Fibroblast of lung (primary cell): Measurements from ENCODE around the gene HYAL4. TPM values are rescaled to one million over a fixed set of nuclear protein-coding genes. Genes with fewer than 3 reads are reported as not detected.

ENCODE experiments used
- DNase-seq, 2 donors: peaks; one replicate each; pipeline versions ENCODE4 v3.0.0 to v3.0.0-alpha.2; 2010; ENCODE audit warnings: low read depth in 2 of 2
- H2AFZ ChIP-seq: 2 replicates; pipeline ENCODE4 v1.5.1; 2012; ENCODE audit warnings: low read length, control low read depth, inconsistent platforms
- H3K27ac ChIP-seq: 2 replicates; pipeline ENCODE4 v1.5.1; 2011; ENCODE audit warnings: low read length, control low read depth; ENCODE audit not compliant: insufficient read depth
- H3K27me3 ChIP-seq: 2 replicates; pipeline ENCODE4 v1.5.1; 2011; ENCODE audit warnings: mild to moderate bottlenecking, low read length; ENCODE audit not compliant: control insufficient read depth, insufficient read depth
- H3K36me3 ChIP-seq: 2 replicates; pipeline ENCODE4 v1.5.1; 2011; ENCODE audit warnings: low read length; ENCODE audit not compliant: control insufficient read depth, insufficient read depth
- H3K4me1 ChIP-seq: 2 replicates; pipeline ENCODE4 v1.5.1; 2011; ENCODE audit warnings: low read length; ENCODE audit not compliant: control insufficient read depth, insufficient read depth; ENCODE audit errors: extremely low read depth
- H3K4me2 ChIP-seq: 2 replicates; pipeline ENCODE4 v1.5.1; 2011; ENCODE audit warnings: low read length, control low read depth; ENCODE audit not compliant: insufficient read depth; ENCODE audit errors: extremely low read depth
- H3K4me3 ChIP-seq, 4 experiments: fragments of 200-600 bp in 1 of 4; sonication (generic) in 1 of 4; replicated peaks in 1 of 4; 2 replicates each; pipeline ENCODE4 v1.5.1; 2011 to 2016; ENCODE audit warnings: low read length in 4 of 4, low read depth in 3 of 4, mild to moderate bottlenecking in 3 of 4, control low read depth in 2 of 4, inconsistent platforms in 1 of 4, mixed read lengths in 1 of 4; ENCODE audit not compliant: insufficient read depth in 1 of 4; ENCODE audit errors: control extremely low read depth in 1 of 4
- H3K79me2 ChIP-seq: 2 replicates; pipeline ENCODE4 v1.5.1; 2012; ENCODE audit warnings: mild to moderate bottlenecking, low read length, inconsistent platforms; ENCODE audit not compliant: control insufficient read depth, insufficient read depth
- H3K9ac ChIP-seq: 2 replicates; pipeline ENCODE4 v1.5.1; 2011; ENCODE audit warnings: mild to moderate bottlenecking, low read length, control low read depth; ENCODE audit not compliant: insufficient read depth
- H3K9me3 ChIP-seq: 2 replicates; pipeline ENCODE4 v1.5.1; 2012; ENCODE audit warnings: low read depth, low read length; ENCODE audit not compliant: control insufficient read depth, insufficient read depth
- H4K20me1 ChIP-seq: 2 replicates; pipeline ENCODE4 v1.5.1; 2011; ENCODE audit warnings: low read length; ENCODE audit not compliant: control insufficient read depth, insufficient read depth; ENCODE audit errors: extremely low read depth
- EZH2 ChIP-seq: IDR thresholded peaks from 2 replicates; pipeline ENCODE4 v1.5.1; 2012; ENCODE audit warnings: low read length, control low read depth, mild to moderate bottlenecking; ENCODE audit errors: missing control alignments
- polyA plus RNA-seq, 2 donors: library from polyadenylated mRNA; depleted of rRNA in 1 of 2; stranded (reverse) in 1 of 2; unstranded in 1 of 2; fragments of >200 nt; gene quantifications; 2 replicates each; pipeline ENCODE4 v1.2.1, GENCODE V29; 2011 to 2012; ENCODE audit warnings: missing spikeins in 1 of 2
- total RNA-seq: library from RNA; depleted of rRNA; stranded (reverse); fragments of >200 nt; gene quantifications from 2 replicates; pipeline ENCODE4 v1.2.1, GENCODE V29; 2014
- TF ChIP-seq, protein P1 (sequence below), 2 donors: IDR thresholded peaks in 1 of 2; conservative IDR thresholded peaks in 1 of 2; 1 replicate in 1 of 2; 2 replicates in 1 of 2; pipeline ENCODE4 v1.5.1; 2011 to 2012; ENCODE audit warnings: low read length in 2 of 2, control low read depth in 1 of 2, inconsistent platforms in 1 of 2, low read depth in 1 of 2, mild to moderate bottlenecking in 1 of 2

HYAL4 gene
- total and polyA plus RNA-seq, 2 donors (not counting 1 experiment from before 2014, with no cell fraction given) = not detected

- Histone ChIP-seq H3K9ac (no peak overlapping the region), H3K27me3 (no peaks in the 10 kb centered on the region), H3K9me3 (no peaks in the 10 kb centered on the region), H3K36me3 (no peaks in the 10 kb centered on the region), H3K79me2 (no peaks in the 10 kb centered on the region), H3K27ac (no peak overlapping the region), H3K4me3 (no peak overlapping the region), H3K4me1 (no peaks in the 10 kb centered on the region), H3K4me2 (no peak overlapping the region), H4K20me1 (no peaks in the 10 kb centered on the region), H2AFZ (no peak overlapping the region)
- no peak for DNase-seq
- TF ChIP-seq EZH2 = no peak
- TF ChIP-seq, protein P1, sequence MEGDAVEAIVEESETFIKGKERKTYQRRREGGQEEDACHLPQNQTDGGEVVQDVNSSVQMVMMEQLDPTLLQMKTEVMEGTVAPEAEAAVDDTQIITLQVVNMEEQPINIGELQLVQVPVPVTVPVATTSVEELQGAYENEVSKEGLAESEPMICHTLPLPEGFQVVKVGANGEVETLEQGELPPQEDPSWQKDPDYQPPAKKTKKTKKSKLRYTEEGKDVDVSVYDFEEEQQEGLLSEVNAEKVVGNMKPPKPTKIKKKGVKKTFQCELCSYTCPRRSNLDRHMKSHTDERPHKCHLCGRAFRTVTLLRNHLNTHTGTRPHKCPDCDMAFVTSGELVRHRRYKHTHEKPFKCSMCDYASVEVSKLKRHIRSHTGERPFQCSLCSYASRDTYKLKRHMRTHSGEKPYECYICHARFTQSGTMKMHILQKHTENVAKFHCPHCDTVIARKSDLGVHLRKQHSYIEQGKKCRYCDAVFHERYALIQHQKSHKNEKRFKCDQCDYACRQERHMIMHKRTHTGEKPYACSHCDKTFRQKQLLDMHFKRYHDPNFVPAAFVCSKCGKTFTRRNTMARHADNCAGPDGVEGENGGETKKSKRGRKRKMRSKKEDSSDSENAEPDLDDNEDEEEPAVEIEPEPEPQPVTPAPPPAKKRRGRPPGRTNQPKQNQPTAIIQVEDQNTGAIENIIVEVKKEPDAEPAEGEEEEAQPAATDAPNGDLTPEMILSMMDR (conservative IDR thresholded peaks at IDR 0.05 in 1 of 2, IDR thresholded peaks at IDR 0.05 in 1 of 2; ENCODE audit: low read depth in 1 of 2, low read length in 2 of 2) = no peak
Observed at GRCh38 chr7:123820864-123821263, 24.1 kb upstream of the HYAL4 start.

GRCh38 chr7:123821320-123821719 lies 23.6 kb upstream of the HYAL4 start:
- no peaks in the 10 kb centered on the region for H3K9me3 ChIP-seq
- no peaks in the 10 kb centered on the region for H3K4me1 ChIP-seq
- no peak overlapping the region for H3K27ac ChIP-seq
- H2AFZ ChIP-seq = no peak overlapping the region
- no peaks in the 10 kb centered on the region for H4K20me1 ChIP-seq
- no peaks in the 10 kb centered on the region for H3K36me3 ChIP-seq
- DNase-seq = no peak
- no peak for TF ChIP-seq EZH2
- TF ChIP-seq, protein P1 (conservative IDR thresholded peaks at IDR 0.05 in 1 of 2, IDR thresholded peaks at IDR 0.05 in 1 of 2; ENCODE audit: low read depth in 1 of 2, low read length in 2 of 2) = no peak
- H3K9ac ChIP-seq = no peak overlapping the region
- no peak overlapping the region for H3K4me2 ChIP-seq
- no peaks in the 10 kb centered on the region for H3K27me3 ChIP-seq
- no peak overlapping the region for H3K4me3 ChIP-seq
- no peaks in the 10 kb centered on the region for H3K79me2 ChIP-seq

DNA sequence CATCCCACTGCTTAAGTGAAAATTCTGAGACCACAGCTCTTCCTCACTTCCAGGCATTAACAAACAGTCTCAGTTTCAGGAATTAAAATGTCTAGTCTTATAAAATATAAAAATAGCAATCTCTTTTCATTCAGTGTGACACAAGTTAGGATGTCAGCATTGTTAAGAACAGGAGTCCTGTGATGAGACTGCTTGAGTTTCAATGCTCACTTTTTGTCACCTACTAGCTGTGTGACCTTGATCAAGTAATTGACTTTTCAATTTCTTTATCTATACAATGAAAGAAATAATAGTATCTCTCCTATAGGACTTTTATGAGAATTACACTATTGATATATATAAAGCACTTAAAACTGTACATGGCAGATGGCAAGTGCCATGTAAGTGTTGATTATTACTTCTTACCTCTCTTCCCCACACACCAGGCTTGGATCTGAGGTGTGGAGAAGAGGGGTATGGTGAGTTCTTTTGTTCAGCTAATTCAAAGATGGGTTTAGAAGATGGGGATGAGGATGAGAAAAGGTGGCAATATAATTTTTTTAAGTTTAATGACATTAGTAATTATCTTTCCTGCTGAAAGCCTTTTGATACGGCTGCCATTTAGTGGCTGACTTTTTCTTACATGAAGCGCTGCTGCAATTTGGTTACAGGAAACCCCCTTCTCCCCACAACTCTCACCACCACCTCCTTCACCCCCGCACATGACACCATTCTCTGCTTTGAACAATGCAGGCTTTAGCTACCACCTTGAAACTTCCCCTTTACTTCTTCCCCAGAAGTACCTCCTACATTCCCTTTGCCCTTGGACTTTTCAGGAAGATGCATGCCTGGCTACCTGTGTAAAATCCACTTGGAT lies 20.8 kb upstream of the HYAL4 start:
- H3K9ac ChIP-seq = no peak overlapping the region
- TF ChIP-seq, protein P1 (conservative IDR thresholded peaks at IDR 0.05 in 1 of 2, IDR thresholded peaks at IDR 0.05 in 1 of 2; ENCODE audit: low read depth in 1 of 2, low read length in 2 of 2) = no peak
- no peak for TF ChIP-seq EZH2
- H3K4me3 ChIP-seq = no peak overlapping the region
- H3K27me3 ChIP-seq = no peaks in the 10 kb centered on the region
- H3K9me3 ChIP-seq = no peaks in the 10 kb centered on the region
- H3K36me3 ChIP-seq = no peaks in the 10 kb centered on the region
- no peak overlapping the region for H2AFZ ChIP-seq
- no peak overlapping the region for H3K4me2 ChIP-seq
- DNase-seq = no peak
- H3K4me1 ChIP-seq = no peaks in the 10 kb centered on the region
- H4K20me1 ChIP-seq = no peaks in the 10 kb centered on the region
- no peaks in the 10 kb centered on the region for H3K79me2 ChIP-seq
- no peak overlapping the region for H3K27ac ChIP-seq
